NCI-H187 treated with DMSO at 0.1 percent for 48 hours (cell line): ENCODE results near the gene CMIP.

Experiments
- DNase-seq: peaks from one replicate; lab custom pipeline; 2025; lab: John Stamatoyannopoulos, UW

Gene CMIP

DNA sequence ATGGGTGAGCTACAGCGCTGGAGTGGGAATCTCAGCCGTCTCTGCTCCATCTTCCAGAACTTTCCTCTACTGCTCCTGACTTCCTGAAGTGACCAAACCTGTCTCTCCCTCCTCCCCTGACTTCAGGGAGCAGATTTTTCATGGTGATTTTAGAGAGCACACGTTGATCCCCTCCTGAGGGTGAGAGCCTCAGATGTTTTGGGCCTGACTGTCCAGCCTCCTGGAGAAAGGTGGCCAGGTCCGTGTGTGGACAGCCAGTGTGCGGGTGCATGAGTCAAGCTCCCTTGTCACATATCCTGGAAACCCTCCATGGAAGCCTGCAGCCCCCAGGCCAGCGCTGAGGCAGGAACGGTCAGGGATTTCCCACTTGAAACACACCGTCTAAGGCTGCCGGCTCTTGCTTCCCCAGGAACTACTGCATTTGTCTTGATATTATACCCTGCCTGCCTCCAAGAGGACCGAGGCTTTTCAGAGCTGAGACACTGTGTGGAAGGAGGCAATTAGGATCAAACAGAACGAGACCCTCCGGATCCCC is 143.1 kb downstream of the CMIP start:
- no peak for DNase-seq

DNA sequence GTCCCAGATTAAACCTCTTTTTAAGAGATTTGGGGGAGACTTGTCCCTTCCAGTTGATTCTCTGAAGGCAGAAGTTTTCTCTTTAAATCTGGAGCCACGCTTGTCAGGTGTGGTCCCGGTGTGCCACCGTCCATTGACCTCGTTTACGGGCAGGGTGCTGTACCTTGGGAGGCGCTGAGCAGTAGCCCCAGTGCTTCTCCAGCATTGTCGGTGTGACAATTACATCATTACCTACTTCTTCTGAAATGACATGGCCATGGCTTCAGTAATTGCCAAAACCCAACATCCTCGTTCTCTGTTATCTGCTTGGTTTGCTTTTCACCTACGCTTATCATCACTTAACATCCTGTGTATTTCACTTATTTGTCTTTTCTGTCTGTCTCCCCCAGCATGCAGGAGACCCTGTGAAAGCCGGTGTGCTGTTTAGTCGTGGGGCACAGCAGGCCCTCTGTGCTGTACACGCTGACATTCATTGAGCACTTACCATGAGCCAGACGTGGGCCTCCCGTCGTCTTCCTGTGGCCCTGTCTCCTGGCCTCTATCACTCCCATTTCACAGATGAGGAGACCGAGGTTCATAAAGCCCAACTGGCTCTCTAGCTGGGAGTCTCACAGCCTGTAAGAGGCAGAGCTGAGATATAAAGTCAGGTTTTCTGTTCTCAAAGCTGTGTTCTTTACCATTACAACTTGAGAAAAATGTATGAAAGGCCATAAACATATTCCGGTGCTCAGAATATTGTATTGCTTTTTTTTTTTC is 143.9 kb downstream of the CMIP start:
- no peak for DNase-seq

DNA sequence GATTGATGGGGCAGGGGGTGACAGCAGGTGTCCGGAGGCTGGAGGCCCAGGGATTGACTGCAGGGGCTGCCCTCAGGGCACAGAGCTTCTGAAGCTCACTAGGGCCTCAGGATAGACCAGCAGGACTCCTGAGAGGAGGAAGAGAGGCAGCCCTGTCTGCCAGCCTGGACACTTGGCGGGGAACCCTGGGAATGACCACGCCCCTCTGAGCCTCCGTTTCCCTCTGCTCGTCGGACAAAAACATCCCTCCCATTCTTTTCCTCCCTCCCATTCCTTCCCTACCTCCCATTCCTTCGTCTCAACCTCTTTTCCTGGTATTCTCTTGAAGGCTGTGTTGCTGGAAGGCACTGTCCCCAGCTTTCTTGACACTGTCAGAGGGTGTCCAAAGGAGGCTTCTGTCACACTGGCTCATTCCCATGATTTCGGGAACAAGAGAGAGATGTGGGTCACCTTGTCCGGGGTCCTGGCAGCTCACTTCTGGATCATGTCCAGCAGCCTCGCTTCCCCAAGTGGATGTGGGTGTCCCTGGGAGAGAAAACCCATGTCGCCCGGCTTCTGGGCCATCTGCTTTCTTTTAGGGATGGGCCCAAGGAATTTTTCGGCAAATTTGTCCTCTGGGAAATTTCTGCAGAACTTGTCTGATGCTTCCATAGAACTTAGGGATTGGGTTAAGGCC is 145.5 kb downstream of the CMIP start:
- no peak for DNase-seq

DNA sequence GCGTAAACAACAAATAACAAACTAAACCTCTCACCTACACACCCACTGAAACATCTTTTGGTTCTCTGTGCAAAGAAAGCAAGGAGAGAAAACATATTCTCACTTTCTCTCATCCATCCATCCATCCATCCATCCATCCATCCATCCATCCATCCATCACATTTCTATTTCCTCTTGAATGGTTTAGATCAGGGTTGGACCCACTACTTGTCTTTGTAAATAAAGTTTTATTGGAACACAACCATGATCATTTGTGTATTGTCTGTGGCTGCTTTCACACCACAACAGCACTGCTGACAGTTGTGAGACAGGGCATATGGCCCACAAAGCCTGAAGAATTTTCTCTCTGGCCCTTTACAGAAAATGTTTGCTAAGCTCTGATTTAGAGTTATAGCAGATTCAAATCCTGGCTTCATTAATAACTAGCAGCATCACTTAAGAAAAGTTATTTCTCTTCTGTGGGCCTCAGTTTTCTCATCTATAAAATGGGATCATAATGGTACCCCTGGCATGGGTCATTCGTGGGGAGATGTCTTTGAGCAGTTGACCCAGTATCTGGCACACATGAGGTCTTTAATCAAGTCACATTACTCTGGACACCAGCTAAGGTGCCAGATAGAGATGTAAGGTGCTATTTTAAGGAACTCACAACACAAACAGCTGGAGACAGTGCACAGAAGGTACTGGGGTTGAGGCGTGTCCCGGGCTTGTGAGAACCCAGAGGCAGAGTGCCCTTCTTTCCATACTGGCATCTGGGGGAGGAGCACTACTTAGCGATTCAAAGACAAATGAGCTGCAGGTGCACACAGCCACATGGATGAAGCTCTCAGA is 146.3 kb downstream of the CMIP start:
- no peak for DNase-seq

DNA sequence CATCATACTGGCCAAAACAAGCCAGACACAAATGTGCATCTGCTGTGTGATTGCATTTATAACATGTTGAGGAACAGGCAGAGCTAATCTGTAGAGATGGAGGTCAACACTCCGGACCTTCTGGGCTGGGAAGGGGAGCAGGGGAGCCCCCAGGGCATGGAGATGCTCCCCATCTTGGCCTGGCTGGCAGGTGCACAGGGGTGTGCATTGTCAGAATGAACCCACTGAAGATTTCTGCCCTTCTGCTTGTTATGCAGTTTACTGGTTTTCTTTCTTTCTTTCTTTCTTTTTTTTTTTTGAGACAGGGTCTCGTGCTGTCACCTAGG is 146.9 kb downstream of the CMIP start:
- DNase-seq: no peak

DNA sequence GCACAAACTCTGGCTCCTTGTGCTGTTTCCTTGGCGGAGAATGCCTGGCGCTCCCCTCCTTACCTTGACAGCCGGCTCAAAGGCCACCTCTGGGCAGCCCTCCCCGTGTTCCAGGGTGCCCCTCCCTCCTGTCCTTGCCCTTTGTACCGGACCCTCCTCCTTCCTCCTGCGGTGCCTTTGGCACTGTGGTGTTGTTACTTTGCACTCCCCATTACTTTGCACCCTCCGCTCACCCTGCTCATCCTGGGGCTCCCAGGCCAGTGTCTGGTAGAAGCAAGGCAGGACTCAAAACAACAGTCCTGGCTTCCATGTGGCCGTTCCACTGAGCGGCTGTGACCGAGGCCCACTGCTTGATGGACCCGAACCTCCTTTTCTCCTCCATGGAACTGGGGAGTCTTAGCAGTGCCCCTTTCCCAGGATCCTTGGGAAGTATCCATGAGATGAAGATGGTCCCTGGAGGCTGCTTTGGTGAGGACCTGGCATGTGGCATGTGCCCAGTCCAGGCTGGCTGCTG is 147.8 kb downstream of the CMIP start:
- no peak for DNase-seq

DNA sequence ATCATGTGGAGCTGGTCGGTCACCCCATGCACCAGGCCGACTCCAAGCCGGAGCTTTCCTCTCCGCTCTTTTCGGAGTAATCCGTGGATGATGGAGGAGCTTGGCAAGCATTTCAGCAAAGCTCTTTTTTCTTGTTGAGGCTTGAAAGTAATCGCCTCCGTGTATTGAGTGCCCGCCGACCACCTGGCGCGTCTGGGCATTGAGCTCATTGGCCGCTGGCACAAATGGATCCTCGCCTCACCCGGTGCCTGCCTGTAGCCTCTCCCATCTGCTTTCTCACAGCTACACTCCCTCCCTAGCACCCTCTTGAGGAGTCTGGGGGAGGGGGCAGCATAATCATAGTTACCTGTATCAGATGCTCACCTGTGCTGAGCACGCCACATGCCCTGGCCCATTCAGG is 148.9 kb downstream of the CMIP start:
- DNase-seq: no peak

DNA sequence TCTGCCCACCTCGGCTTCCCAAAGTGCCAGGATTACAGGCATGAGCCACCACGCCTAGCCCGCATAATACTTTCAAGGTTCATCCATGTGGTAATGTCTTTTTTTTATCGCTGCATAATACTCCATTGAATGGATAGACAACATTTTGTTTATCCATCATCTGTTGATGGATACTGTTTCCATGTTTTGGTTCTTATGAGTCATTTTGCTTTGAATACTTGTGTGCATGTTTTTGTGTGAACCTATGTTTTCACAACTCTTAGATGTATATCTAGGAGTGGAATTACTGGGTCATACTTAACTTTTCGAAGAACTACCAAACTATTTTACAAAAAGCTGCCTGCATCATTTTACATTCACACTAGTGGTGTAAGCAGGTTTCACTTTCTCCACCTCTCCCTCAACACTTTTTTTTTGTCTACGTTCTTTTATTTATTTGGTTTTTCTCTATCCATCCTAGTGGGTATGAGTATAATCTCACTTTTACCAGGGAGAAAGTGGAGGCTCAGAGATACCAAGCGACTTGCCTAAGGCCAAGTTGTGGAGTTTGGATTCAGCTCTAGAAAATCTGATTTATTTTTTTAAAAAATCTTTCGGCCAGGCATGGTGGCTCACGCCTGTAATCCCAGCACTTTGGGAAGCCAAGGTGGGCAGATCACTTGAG is 151.2 kb downstream of the CMIP start:
- no peak for DNase-seq

DNA sequence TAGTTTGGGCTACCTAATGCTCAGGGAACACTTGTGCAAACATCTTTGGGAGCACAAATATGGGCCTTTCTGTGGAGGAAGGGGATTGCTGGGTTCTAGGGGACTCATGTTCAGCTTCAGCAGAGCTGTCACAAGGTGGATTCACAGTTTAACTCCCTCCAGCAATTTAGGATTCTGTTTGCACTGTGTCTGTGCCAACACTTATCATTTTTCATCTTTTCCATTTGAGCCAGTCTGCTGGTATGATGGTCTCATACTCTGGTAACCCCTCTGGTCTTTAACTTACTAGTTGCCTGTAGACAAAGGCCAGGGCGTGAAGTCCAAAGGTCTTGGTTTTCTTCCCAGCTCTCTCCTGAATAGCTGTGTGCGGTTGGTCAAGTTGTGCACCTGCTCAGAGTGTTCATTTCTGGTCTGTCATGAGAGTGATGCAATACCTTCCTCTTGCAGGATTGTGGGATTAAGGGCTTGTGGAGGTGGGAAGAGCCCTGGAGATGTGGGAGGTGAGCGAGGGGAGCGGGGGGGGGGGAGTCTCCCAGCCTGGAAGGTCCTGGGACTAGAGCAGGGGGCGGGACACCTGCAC is 152.6 kb downstream of the CMIP start:
- DNase-seq: no peak

DNA sequence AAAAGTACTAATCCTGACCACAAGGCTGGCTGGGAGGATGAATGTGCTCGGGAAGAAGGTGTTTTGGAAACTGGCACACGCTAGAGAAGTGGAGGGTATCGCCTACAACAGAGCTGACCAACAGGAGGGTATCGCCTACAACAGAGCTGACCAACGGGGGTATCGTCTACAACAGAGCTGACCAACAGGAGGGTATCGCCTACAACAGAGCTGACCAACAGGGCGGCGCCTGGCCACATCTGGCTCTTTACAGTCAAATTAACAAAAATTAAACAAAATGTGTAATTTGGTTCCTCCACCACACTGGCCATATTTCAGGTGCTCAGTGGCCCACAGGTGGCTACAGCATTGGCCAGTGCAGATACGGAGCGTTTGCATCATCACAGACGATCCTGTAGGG is 153.5 kb downstream of the CMIP start:
- DNase-seq: no peak

DNA sequence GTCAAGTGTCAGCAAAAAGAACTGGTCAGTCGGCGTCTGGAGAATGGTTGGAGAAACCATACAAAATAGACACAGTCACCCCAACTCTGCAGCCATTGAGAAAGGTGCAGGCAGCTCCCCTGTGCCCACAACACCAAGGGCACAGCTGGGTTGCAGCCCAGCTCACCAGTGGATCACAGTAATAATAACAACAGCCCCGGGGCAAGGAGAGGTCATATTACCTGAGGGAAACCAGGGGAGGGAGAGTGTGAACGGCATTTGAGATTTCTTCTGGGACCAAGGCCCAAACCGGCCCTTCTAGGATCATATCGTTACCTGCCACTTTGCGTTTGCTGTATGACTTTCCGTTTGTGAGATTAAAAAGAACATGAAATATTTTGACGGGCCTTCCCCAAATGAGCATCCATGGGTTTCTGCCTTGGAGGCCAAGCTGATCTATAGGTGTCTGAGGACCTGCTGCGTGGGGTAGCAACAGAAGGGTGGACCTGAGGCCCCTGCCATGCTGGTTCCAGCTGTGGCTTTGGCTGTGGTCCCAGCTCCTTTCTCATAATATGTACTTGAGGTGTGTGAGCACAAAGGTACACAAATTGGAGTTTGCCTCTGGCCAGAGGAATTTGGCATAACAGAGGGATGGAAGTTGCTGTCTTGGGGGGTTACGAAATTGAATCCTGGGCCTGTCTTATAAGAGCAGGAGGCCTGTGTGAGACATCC is 154.6 kb downstream of the CMIP start:
- DNase-seq: no peak

DNA sequence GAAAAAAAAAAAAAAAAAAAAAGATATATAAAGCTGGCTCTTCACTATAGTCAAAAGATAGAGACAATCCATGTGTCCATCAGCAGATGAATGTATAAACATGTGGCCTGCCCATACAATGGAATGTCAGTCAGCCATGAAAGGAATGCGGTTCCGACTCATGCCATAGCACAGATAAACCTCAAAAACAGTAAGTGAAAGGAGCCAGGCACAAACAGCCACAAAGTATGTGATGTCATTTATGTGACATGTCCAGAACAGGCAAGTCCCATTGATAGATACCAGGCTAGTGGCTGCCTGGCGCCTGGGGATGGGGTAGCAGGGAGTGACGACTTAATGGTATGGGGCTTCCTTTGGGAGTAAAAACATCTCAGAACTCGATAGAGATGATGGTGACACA is 155.7 kb downstream of the CMIP start:
- no peak for DNase-seq

DNA sequence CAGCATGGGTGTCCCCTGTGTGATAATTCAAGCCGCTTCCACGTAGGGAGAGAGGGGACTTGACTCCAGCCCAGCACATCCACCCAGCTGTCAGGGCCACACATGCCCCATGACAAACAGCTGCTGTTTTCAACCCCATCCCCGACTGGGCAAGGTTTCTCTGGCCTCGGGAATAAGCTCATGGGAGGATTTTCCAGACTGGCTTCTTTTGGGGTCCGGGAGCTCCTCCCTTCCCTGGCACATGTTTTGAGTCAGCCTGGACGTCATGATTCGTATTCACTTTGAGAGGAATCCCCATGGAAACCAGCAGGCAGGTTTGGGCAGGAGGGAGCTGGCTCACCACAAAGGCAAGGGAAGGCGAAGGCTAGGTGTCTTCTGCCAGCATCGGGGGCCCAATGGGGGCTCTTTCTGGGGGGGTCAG is 156.4 kb downstream of the CMIP start:
- DNase-seq: no peak

DNA sequence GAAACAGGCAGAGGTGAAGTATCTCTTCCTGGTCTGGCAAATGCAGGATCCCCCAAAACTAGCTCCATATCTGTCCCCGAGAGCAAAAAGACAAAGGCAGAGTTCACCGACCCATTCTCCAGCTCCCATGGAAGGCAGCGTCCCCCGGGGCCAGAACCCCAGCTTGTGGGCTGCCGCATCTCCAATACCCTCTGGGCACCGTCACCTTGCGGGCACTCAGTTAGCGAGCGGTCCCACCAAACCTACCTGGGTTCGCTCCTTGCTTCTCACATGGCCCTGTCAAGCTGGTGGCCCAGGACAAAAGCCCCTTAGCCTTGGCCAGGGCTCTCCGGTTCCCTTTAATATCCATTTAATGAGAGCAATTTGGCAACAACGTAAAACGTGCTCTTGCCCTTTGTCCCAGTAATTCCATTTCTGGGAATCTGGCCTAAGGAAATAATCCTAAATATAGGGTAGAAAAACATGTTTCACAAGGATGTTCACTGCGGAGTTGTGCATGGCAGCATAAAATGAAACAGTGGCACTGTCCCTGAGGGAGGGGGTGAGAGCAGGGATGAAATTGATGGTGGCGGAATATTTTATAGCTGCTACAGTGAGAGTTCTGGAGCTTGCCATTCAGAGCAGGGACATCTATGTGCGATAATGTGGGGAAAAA is 157.1 kb downstream of the CMIP start:
- DNase-seq: no peak

DNA sequence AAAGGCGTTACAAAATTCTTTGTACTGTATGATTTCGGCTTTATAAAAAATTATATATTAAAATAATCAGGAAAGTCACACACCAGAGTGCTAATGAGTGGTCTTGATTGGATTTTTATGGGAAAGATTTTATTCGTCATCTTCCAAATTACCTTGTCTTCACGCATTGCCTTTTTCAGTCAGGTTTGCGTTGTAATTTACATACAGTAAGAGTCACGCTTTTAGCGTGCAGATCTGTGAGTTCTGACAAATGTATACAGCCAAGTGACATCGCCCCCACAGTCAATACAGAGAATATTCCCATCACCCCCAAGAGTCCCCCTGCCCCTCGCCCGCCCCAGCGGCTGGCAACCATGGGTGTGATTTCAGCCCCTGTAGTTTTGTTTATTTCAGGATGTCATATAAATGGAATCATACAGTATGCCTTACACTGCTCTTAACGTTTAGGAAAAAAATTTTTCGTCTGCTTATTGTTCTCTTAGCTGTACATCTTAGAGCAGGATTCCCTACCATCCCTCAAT is 157.7 kb downstream of the CMIP start:
- DNase-seq: no peak

DNA sequence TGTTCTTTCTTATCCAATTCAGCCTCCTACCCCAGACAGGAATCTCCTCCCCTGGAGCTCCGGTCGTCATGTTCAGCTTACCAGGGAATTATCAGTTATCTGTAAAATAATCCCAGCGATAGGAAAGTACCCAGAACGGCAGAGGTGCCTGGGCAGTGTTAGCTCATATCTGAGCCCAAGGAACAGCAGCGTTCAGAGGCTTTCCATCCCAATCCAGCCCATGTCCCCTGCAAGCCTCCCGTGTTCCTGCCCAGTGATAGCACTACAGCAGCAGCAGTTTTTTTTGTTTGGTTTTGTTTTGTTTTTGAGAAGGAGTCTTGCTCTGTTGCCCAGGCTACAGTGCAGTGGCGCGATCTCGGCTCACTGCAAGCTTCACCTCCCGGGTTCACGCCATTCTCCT is 158.2 kb downstream of the CMIP start:
- no peak for DNase-seq

DNA sequence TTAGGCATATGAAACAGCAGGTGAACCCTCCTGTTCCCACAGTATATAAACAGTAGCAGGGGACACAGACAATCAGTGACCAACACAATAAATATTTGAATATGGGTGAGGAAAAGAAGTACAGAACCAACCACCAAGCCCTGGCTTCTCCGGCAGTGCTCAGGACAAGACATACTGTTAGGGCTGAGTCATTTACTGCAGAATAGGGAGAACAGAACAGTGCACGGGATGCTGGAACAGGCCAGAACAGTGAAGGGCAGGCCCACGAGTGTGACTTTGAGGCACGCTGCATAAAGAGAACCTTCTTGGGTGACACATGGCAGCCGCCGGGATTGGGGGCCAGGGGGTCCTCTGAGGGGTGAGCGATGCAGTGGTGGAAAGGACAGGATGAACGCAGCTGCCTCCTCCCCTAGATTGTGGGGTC is 160.4 kb downstream of the CMIP start:
- no peak for DNase-seq

DNA sequence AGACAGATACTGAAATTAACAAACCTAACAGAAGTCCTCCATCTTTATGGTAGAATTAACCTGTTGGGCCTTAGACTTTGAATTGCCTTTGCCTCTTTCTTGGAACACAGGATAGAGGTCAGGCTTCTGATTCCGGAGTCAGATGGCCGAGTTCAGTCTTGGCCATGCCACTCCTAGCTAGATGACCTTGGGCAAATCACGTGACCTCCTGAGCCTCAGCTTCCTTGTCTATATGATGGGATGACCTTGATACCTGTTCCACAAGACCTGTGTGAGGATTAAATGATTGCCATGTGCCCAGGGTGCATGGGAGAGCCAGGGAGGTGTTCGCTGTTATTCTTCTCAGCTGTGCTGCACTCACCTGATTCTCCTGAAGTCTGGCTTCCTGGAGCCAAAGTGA is 161.4 kb downstream of the CMIP start:
- DNase-seq: no peak

DNA sequence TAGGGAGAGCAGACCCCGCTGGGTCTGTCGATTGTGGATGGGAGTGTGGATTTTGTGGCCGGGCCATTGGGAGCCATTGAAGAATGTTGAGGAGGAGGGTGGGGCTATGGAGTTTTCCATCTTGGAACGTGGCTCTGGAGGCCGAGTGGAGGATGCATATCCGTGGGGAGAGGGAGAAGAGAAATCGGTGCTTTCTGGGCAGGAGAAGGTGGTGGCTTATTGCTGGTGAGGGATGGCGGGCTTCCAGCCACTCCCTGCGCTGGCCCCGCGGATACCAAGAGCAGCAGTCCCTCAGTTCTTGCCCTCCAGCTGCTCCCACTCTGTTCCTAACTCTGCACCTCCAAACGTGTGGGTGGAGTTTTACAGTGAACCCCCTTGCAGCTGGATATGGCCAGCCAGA is 162.4 kb downstream of the CMIP start:
- DNase-seq: no peak

DNA sequence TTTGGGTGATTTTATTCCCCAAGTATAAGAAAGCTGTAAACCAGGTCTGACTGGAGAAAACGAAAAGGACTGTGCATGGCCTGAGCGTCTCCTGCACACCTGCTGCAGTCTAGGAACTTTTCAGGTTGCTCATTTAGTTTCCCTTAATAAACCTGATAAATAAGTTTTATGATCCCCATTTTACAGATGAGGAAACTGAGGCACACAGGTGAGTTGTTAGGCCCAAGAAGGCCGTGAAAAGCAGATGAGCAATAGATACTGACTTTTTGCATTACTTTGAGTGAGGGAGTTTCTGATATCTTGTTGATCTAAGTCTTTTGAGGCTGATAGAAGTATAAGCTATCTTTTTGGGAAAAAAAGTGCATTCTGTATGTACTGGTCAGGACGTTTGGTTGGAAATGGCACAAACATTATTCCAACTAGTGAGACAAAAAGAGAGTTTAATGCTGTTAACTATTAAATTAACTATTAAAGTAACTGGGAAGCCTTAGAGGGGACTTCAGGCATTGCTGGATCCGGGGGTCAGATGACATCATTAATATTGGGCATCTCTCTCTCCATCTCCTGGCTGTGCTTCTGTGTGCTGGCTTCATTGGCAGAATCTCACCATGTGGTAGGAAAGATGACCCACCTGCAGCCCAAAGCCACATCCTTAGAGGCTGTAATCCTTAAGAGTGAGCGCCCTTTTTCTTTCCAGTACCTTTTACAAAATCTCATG is 163.4 kb downstream of the CMIP start:
- DNase-seq: no peak
